Neuronal stem cell (in vitro differentiated cells): ENCODE data around the gene POP4.
"Not testable (repeated sequence)": the region's sequence is repeated elsewhere in the genome, so short reads cannot be mapped to it uniquely, and the experiment has no call there.

Experiments
- DNase-seq: peaks from one replicate; pipeline ENCODE4 v3.0.0-alpha.2; 2013; ENCODE audit warnings: low spot score
- H2AFZ ChIP-seq: one replicate; pipeline ENCODE4 v1.6.1; 2013; ENCODE audit warnings: mild to moderate bottlenecking, low read length, inconsistent platforms
- H2AK5ac ChIP-seq: 2 replicates; pipeline ENCODE4 v1.6.1; 2013; ENCODE audit warnings: low read depth, mild to moderate bottlenecking, inconsistent platforms, low read length, moderate library complexity, mixed read lengths
- H2BK120ac ChIP-seq: 2 replicates; pipeline ENCODE4 v1.6.1; 2013; ENCODE audit warnings: low read depth, mild to moderate bottlenecking, inconsistent platforms, low read length, moderate library complexity, mixed read lengths
- H2BK12ac ChIP-seq: one replicate; pipeline ENCODE4 v1.6.1; 2013; ENCODE audit warnings: low read length, inconsistent platforms
- H2BK15ac ChIP-seq: 2 replicates; pipeline ENCODE4 v1.6.1; 2013; ENCODE audit warnings: mild to moderate bottlenecking, low read length, inconsistent platforms, mixed read lengths
- H2BK5ac ChIP-seq: one replicate; pipeline ENCODE4 v1.6.1; 2013; ENCODE audit warnings: inconsistent platforms, mild to moderate bottlenecking, low read length, moderate library complexity
- H3K14ac ChIP-seq: one replicate; pipeline ENCODE4 v1.6.1; 2013; ENCODE audit warnings: low read length, inconsistent platforms
- H3K18ac ChIP-seq: 2 replicates; pipeline ENCODE4 v1.6.1; 2013; ENCODE audit warnings: low read length, inconsistent platforms
- H3K23ac ChIP-seq: 2 replicates; pipeline ENCODE4 v1.6.1; 2013; ENCODE audit warnings: low read depth, mild to moderate bottlenecking, mixed read lengths, low read length, inconsistent platforms; ENCODE audit not compliant: poor library complexity
- H3K27ac ChIP-seq: replicated peaks from 3 replicates; pipeline ENCODE4 v1.5.1; 2013; ENCODE audit warnings: low read length, inconsistent platforms
- H3K27me3 ChIP-seq, 3 experiments: 2 replicates each; pipeline ENCODE4 v1.6.1; 2013; ENCODE audit warnings: low read length in 3 of 3, mild to moderate bottlenecking in 2 of 3, inconsistent platforms in 1 of 3, low read depth in 1 of 3, mixed read lengths in 1 of 3, moderate library complexity in 1 of 3; ENCODE audit not compliant: control insufficient read depth in 3 of 3, insufficient read depth in 3 of 3
- H3K36me3 ChIP-seq, 2 donors: replicated peaks in 1 of 2; 2 replicates each; pipeline ENCODE4 v1.6.1; 2013; ENCODE audit warnings: low read length in 2 of 2; ENCODE audit not compliant: control insufficient read depth in 2 of 2, insufficient read depth in 2 of 2
- H3K4ac ChIP-seq: 2 replicates; pipeline ENCODE4 v1.6.1; 2013; ENCODE audit warnings: inconsistent platforms, mild to moderate bottlenecking, low read length, moderate library complexity
- H3K4me1 ChIP-seq, 2 donors: 1 replicate in 1 of 2; 2 replicates in 1 of 2; pipeline ENCODE4 v1.6.1; 2013; ENCODE audit warnings: low read length in 2 of 2, low read depth in 1 of 2; ENCODE audit not compliant: control insufficient read depth in 2 of 2, insufficient read depth in 1 of 2
- H3K4me2 ChIP-seq: one replicate; pipeline ENCODE4 v1.6.1; 2013; ENCODE audit warnings: mild to moderate bottlenecking, low read length, inconsistent platforms; ENCODE audit not compliant: insufficient read depth, poor library complexity, severe bottlenecking
- H3K4me3 ChIP-seq, 2 donors: 2 replicates each; pipeline ENCODE4 v1.5.1; 2013; ENCODE audit warnings: low read length in 2 of 2, mild to moderate bottlenecking in 2 of 2, inconsistent platforms in 1 of 2, moderate library complexity in 1 of 2
- H3K79me1 ChIP-seq: one replicate; pipeline ENCODE4 v1.6.1; 2013; ENCODE audit warnings: low read depth, mild to moderate bottlenecking, inconsistent platforms, low read length, moderate library complexity
- H3K9ac ChIP-seq: one replicate; pipeline ENCODE4 v1.6.1; 2013; ENCODE audit warnings: mild to moderate bottlenecking, low read depth, low read length, inconsistent platforms; ENCODE audit not compliant: poor library complexity
- H3K9me3 ChIP-seq, 2 donors: replicated peaks in 1 of 2; 2 replicates each; pipeline versions ENCODE3 to v1.6.1; 2013; ENCODE audit warnings: low read length in 2 of 2, mild to moderate bottlenecking in 2 of 2, inconsistent platforms in 1 of 2, low read depth in 1 of 2, mixed read lengths in 1 of 2, moderate library complexity in 1 of 2; ENCODE audit not compliant: control insufficient read depth in 2 of 2, insufficient read depth in 1 of 2
- H4K8ac ChIP-seq: one replicate; pipeline ENCODE4 v1.6.1; 2013; ENCODE audit warnings: low read depth, mild to moderate bottlenecking, inconsistent platforms, low read length, moderate library complexity
- H4K91ac ChIP-seq: one replicate; pipeline ENCODE4 v1.6.1; 2013; ENCODE audit warnings: low read length, low read depth, mild to moderate bottlenecking, inconsistent platforms; ENCODE audit not compliant: poor library complexity
- WGBS, 2 donors: extraction: QIAGEN DNeasy Blood & Tissue Kit; methylation state at CpG; one replicate each; pipeline ENCODE4 v1.1.7; 2013; ENCODE audit warnings: missing lambda C conversion rate in 2 of 2, mixed read lengths in 1 of 2; ENCODE audit not compliant: insufficient read length in 2 of 2, insufficient replicate concordance in 1 of 2; ENCODE audit errors: extremely low coverage in 2 of 2; 5-methylcytosine and 5-hydroxymethylcytosine counted together

POP4 gene

GRCh38 chr19:29625186-29625651 is 19.1 kb downstream of the POP4 start:
- Histone ChIP-seq H4K91ac (no peak overlapping the region), H2BK120ac (no peak overlapping the region), H3K18ac (peak overlapping the region; percentile 16), H4K8ac (no peak overlapping the region), H2BK15ac (no peak overlapping the region), H2AFZ (peak overlapping the region; percentile 34), H2AK5ac (no peak overlapping the region), H3K14ac (no peak overlapping the region), H3K4me1 (peaks cover 6 to 10% of the 10 kb centered on the region in 2 donors), H3K4ac (no peak overlapping the region), H3K4me2 (no peak overlapping the region), H3K27me3 (peaks cover 0 to 38% (median 0%) of the 10 kb centered on the region in 3 experiments), H3K23ac (no peak overlapping the region), H3K9ac (no peak overlapping the region), H3K9me3 (no peaks in the 10 kb centered on the region), H3K79me1 (no peaks in the 10 kb centered on the region), H3K27ac (peak overlapping the region; percentile 58), H3K36me3 (no peaks in the 10 kb centered on the region), H2BK5ac (no peak overlapping the region), H2BK12ac (no peak overlapping the region), H3K4me3 (no peak overlapping the region)
- WGBS, 2 donors: no CpG with 5 or more reads among the region's 9 CpGs
- peak; percentile 46 for DNase-seq

- Histone ChIP-seq H3K27me3 (peaks cover 0 to 29% (median 0%) of the 10 kb centered on the region in 3 experiments), H3K4me2 (no peak overlapping the region), H3K23ac (no peak overlapping the region), H2BK12ac (no peak overlapping the region), H3K4ac (no peak overlapping the region), H2BK15ac (no peak overlapping the region), H4K8ac (no peak overlapping the region), H3K9ac (no peak overlapping the region), H2AK5ac (peak overlapping the region; percentile 31), H3K4me1 (peaks cover 6 to 10% of the 10 kb centered on the region in 2 donors), H2BK120ac (no peak overlapping the region), H3K79me1 (no peaks in the 10 kb centered on the region), H3K14ac (no peak overlapping the region), H3K27ac (no peak overlapping the region), H2BK5ac (no peak overlapping the region), H3K18ac (peak overlapping the region; percentile 9), H3K4me3 (no peak overlapping the region), H4K91ac (no peak overlapping the region), H3K36me3 (no peaks in the 10 kb centered on the region), H2AFZ (no peak overlapping the region), H3K9me3 (no peaks in the 10 kb centered on the region)
- WGBS, 2 donors: no CpG with 5 or more reads among the region's 7 CpGs
- no peak for DNase-seq
Observed at GRCh38 chr19:29626386-29626785, 20.3 kb downstream of the POP4 start.

GRCh38 chr19:29626832-29627231 is 20.7 kb downstream of the POP4 start:
- WGBS, 2 donors: no CpG with 5 or more reads among the region's 9 CpGs
- H3K4me2 ChIP-seq, H2BK120ac ChIP-seq: not testable (repeated sequence)

GRCh38 chr19:29628661-29629385 is 22.7 kb downstream of the POP4 start:
- H3K27ac ChIP-seq: no peak overlapping the region
- peaks cover 0 to 12% (median 0%) of the 10 kb centered on the region in 3 experiments for H3K27me3 ChIP-seq
- H2BK12ac ChIP-seq: no peak overlapping the region
- no peak overlapping the region for H3K23ac ChIP-seq
- H3K4me1 ChIP-seq: peaks cover 6 to 10% of the 10 kb centered on the region in 2 donors
- H2BK15ac ChIP-seq: no peak overlapping the region
- no peak overlapping the region for H3K18ac ChIP-seq
- no peak overlapping the region for H3K14ac ChIP-seq
- no peaks in the 10 kb centered on the region for H3K9me3 ChIP-seq
- no peak overlapping the region for H4K8ac ChIP-seq
- H2AFZ ChIP-seq: no peak overlapping the region
- H2BK120ac ChIP-seq: no peak overlapping the region
- no peak overlapping the region for H4K91ac ChIP-seq
- no peak for DNase-seq
- no peak overlapping the region for H3K4me2 ChIP-seq
- no peak overlapping the region for H3K4ac ChIP-seq
- no peak overlapping the region for H3K4me3 ChIP-seq
- no peak overlapping the region for H3K9ac ChIP-seq
- no peak overlapping the region for H2AK5ac ChIP-seq
- no CpG with 5 or more reads among the region's 16 CpGs for WGBS, 2 donors
- H2BK5ac ChIP-seq: no peak overlapping the region
- H3K79me1 ChIP-seq: no peaks in the 10 kb centered on the region
- H3K36me3 ChIP-seq: no peaks in the 10 kb centered on the region

More at GRCh38 chr19:29626832-29627231, 20.7 kb downstream of the POP4 start:
- not testable (repeated sequence) for DNase-seq, H3K18ac ChIP-seq, H3K4me1 ChIP-seq, H3K79me1 ChIP-seq, H3K4me3 ChIP-seq, H2AFZ ChIP-seq, H2BK5ac ChIP-seq, H3K23ac ChIP-seq, H4K8ac ChIP-seq, H3K9ac ChIP-seq, H2AK5ac ChIP-seq, H3K9me3 ChIP-seq, H3K36me3 ChIP-seq, H3K4ac ChIP-seq, H3K14ac ChIP-seq, H2BK15ac ChIP-seq, H4K91ac ChIP-seq, H2BK12ac ChIP-seq, H3K27ac ChIP-seq
- H3K27me3 ChIP-seq: peaks cover 0 to 30% (median 0%) of the 10 kb centered on the region in 3 experiments
